ENCODE data around the gene BMERB1. TPM values are rescaled to one million over a fixed set of nuclear protein-coding genes. Genes with fewer than 3 reads are reported as not detected.

Gene BMERB1
- polyA plus RNA-seq, 1 of the 3 experiments (the other 2 are of a cell fraction), result 33.9 TPM

GRCh38 chr16:15599303-15600070 is 165.1 kb downstream of the BMERB1 start:
- no peak for DNase-seq
- ChIA-PET CTCF (interaction anchor here (1.5 kb wide), 2 partner anchors 13 to 49 kb away, joined by 4 read pairs; no protein-coding TSS in a partner anchor), POLR2A (no interaction called here)
- H3K9ac ChIP-seq, result no peak overlapping the region
- H3K9me2 ChIP-seq, result no peaks in the 10 kb centered on the region
- H4K20me1 ChIP-seq (ENCODE audit: insufficient read depth), result no peaks in the 10 kb centered on the region
- no peaks in the 10 kb centered on the region for H3K79me2 ChIP-seq (ENCODE audit: insufficient read depth)
- peaks cover 7% of the 10 kb centered on the region for H3F3A ChIP-seq (replicated peaks; ENCODE audit: insufficient read depth)
- H3K4me3 ChIP-seq (ENCODE audit: low read depth in 2 of 2, low read length in 1 of 2), result no peak overlapping the region
- no peaks in the 10 kb centered on the region for H3K27me3 ChIP-seq (ENCODE audit: insufficient read depth)
- no peak overlapping the region for H3K27ac ChIP-seq (ENCODE audit: low read depth in 2 of 2, low read length in 1 of 2)
- H2AFZ ChIP-seq (ENCODE audit: low read depth), result no peak overlapping the region
- TF ChIP-seq TEAD4 (IDR thresholded peaks at IDR 0.05; ENCODE audit: borderline replicate concordance, insufficient read depth), result no peak
- no peak for TF ChIP-seq ZBTB33 (IDR thresholded peaks at IDR 0.05; ENCODE audit: borderline replicate concordance, low read depth)
- TF ChIP-seq FOSL2 (IDR thresholded peaks at IDR 0.05; ENCODE audit: borderline replicate concordance, low read depth), result no peak
- no peak for TF ChIP-seq PBX3 (IDR thresholded peaks at IDR 0.05)
- TF ChIP-seq TAF1 (IDR thresholded peaks at IDR 0.05; ENCODE audit: borderline replicate concordance, low read depth, low read length), result no peak
- no peak for TF ChIP-seq RAD21 (IDR thresholded peaks at IDR 0.05; ENCODE audit: low read length)
- no peak for TF ChIP-seq REST (IDR thresholded peaks at IDR 0.05; ENCODE audit: low read depth, low read length)
- H3K4me1 ChIP-seq (ENCODE audit: control insufficient read depth in 1 of 2, insufficient read depth in 2 of 2, low read depth in 1 of 2, low read length in 1 of 2), result no peaks in the 10 kb centered on the region
- H3K36me3 ChIP-seq (replicated peaks in 1 of 2; ENCODE audit: control insufficient read depth in 1 of 2, insufficient read depth in 2 of 2, low read length in 1 of 2), result peaks cover 54 to 99% of the 10 kb centered on the region in 2 experiments
- no peaks in the 10 kb centered on the region for H3K9me3 ChIP-seq
- no peak overlapping the region for H3K4me2 ChIP-seq
- WGBS (ENCODE audit: low lambda C conversion rate), result 92% methylated on average over 20 of the region's 21 CpGs
